GM21786 (cell line): ENCODE results near the gene ISX.
A peak's percentile ranks its signal among the peaks of the same experiment; 100 is the strongest.

Source experiments
- ATAC-seq: cut with Tn5 transposase; IDR thresholded peaks from one replicate; pipeline ENCODE4 v1.9.1; 2021; ENCODE audit not compliant: unreplicated experiment

The ISX gene

DNA sequence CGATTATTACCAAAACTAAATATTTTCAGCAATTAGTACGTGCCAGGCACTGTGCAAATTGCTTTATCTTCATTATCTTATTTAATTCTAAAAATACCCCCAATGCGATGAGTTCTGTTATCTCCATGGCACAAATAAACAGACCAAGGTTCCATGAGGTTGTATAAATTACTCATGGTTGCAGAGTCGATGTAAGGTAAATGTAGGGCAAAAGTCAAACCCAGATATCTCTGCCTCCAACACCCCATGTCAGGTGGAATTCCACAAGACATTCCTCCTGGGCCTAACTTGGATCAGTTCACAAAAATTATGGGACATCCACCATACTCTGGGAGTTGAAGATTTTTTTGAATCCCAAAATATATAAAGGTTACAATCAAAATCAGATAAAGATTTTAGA lies 43.7 kb downstream of the ISX start:
- ATAC-seq = no peak

DNA sequence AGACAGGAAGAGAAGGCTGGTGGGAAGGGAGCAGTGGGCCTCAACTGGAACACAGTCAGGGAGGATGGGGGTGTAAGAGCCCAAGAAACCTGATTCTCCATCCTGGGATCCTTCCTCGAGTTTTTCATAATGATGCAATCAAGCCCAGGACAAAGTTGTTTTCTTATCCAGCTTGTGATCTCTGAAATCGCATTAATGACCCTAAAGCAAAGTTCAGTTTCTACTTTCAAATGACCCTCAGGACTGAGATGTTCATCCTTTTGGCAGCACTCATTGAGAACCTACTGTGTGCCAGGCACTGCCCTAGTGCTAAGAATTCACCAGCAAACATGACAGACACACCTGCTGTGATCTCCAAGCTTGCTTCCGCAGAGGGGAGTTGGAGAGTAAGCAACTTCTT lies 45.3 kb downstream of the ISX start:
- no peak for ATAC-seq

DNA sequence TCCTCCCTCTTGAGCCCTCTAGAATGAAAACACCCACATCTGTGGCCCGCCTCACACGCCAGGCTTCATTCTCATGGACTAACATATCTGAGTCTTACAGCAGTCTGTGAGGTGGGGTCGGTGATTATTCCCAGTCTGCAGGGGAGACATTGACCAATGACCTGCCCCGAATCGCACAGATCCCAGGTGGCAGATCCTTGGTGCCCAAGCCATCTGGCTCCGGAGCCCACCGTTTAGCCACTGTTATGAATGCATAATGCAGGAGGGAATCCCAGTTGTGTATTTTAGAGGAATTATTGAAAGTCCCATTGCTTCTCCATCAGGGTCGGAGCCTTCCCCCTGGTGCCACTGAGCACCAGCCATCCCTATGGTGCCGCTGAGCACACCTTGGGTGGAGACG lies 47.4 kb downstream of the ISX start:
- no peak for ATAC-seq

DNA sequence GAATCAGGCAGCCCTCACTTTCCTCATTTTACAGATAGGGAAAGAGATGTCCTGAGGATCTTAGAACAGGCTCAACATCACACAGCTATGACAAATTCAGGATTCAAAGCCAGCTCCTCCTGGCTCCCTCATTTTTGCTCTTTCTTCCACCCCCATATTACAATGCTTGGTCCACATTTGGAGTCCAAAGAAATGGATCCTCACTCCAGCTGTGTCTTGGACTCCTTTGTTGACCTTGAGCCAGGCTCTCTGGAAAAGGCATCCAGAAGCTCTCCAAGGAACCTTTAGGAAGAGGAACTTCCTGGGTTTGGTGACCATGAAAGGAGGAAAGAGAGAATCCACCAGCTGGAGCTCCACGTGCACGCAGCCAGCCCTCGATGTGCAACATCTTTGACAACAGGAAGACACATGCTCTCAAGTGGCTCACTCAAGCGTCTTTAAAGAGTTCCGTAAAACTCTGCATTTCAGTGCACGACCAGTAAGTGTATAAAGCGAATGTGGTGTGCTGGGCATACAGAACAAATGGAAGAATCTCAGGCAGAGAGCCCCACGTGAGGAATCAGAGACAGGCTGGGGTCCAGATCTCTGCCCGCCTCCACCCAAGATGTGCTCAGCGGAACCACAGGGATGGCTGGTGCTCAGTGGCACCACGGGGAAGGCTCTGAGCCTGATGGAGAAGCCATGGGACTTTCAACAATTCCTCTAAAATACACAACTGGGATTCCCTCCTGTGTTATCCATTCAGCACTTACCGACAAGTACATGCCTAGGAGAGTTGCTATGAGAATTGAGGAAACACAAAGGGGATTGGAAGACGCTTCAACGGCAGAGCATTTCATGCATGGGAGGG lies 48.4 kb downstream of the ISX start:
- ATAC-seq = no peak

DNA sequence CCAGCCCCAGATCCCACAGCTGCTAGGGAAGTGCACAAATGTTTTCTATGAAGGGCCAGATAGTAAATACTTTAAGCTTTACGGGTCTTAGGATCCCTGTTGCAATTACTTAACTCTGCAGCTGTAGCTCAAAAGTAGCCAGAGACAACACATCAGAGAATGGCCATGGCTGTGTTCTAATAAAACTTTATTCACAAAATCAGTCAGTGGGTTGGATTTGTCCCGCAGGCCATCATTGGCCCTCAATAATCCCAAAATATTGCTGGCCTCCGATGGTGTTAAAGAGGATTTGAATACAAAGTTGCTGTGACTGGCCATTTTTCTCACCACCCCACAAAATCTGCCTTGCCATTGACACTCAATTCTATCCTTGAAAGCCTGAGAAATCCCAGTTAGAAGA lies 49.6 kb downstream of the ISX start:
- no peak for ATAC-seq

DNA sequence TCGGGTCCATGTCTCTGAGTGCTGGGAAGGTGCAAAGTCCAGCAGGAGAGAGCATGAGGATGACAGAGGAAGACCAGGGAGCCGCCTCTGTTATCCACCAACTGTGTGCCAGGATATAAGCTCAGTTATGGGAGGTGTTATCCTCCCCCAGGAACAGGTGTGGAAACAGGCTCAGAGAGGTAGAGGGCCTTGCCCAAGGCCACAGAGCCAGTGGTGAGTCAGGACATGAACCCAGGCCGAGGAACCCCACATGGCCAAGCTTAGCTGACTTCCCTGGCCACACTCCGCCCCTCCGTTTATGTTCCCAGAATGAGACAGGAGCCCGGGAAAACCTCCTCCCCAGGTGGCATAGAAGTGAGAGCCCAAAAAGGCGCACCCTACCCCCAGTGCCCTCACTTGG lies 50.3 kb downstream of the ISX start:
- ATAC-seq = no peak

DNA sequence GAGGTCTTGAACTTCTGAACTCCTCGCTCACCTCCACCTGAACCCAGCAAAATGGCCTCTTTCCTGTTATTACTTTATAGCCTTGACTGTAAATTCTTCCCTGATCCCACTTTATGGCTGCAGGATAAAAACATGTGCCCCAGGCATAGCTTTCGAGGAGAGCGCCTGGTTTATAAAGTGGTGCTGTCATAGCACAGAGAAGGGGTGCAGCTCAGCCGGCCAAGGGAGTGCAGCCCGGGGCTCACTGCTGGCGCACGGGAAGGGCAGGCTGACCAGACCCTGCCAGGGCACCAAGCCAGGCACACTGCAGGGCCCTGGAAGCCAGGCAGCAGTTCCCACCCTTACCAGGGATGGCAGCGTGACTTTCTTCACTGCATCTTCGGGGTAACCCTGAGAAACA lies 50.9 kb downstream of the ISX start:
- ATAC-seq = no peak

DNA sequence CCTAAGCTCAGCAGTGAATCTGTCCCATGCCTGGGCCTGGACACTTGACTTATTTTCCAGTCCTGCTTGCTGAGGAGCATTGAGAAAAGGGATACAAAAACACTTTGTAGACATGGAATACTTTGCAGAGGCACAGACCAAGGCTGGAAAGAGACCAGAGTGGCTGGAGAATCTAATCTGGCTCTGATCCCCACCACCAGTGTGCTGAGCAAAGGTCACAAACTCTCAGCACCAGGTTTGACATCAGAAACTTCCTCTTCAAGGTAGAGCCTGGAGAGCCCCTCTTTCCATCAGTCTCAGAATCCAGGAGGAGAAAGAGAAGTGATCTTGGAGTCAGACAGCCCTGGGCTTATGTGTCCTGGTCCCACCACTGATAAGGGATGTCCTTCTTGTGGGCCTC lies 53.5 kb downstream of the ISX start:
- no peak for ATAC-seq

DNA sequence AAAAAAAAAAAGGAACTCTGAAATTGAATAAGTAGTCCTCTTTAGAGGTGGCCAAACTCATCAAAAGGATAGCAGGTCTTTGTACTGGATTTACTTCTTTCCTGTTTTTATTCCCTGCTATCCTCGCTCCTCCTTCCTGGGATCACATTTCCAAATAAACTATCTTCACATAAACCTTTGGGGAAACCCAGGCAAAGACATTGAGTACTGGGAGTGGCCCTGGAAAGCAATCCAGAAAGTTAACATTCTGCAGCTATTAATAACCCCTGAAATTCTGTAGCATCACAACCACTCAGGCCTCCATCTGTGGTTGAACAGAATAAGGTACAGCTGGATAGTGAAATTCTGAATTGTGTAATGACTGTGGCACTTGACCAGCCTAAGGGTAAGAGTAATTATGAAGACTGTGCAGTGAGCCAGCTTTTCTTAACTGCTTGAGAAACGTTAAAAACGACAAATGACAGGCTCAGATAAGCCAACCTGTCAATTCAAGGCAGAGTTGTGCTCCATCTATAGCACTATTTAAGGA lies 58.8 kb downstream of the ISX start:
- ATAC-seq = no peak

DNA sequence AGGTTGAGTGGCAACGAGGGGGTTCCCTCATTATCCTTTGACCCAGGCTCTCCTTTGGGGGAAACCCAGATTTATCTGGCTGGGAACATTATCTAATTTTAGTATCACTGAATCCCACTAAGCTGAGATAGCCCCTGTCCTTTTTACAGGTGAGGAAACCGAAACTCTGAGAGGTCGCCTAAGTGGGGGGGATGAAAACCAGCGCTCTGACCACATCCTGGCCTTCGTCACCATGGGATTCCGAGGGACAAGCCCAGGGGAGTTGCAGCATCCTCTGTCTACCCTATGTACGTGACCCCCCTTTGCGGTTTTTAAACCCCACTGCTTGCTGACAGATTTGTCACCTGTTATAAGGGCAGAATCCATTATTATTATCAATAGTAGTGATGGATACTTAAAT lies 61.0 kb downstream of the ISX start:
- ATAC-seq = peak; percentile 50

DNA sequence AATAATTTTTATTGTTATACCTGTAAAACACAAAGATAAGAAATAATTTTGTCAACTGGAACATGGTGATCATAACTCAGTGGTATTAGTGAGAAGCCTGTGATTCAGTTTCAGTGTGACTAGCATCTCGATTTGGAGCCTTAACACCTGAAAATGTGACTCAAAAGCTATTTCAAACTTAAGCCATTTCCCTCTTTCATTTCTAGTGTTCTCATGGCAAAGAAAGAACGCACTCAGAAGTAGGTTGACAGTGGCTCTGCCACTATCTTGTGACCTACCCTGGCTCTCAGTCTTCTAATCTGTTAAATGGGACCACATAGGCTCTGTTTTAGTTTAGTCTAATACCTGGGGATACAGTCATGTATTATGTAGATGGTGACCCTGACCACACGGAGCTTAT lies 62.7 kb downstream of the ISX start:
- ATAC-seq = peak; percentile 45

DNA sequence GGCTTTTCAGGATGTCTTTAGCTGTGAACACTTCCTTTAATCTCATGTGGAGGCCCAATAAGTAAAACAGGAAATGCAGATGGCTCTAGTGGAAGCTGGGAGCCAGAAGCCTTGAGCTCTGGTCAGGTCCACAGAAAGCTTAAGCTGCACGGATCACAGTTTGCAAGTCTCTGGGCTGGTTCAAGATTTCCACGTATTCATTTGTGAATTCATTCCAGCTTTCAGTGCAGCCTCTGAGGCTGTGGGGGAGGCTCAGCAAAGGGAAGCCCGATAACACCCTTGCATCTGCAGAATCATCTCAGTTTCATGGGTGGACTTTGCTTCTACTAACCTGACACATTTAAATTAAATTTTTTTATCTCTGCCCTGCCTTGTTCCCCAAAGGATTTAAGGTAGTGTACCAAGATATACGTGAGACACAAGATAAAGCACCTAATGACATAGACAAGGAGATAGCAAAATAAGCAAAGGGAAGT lies 65.6 kb downstream of the ISX start:
- ATAC-seq = no peak

DNA sequence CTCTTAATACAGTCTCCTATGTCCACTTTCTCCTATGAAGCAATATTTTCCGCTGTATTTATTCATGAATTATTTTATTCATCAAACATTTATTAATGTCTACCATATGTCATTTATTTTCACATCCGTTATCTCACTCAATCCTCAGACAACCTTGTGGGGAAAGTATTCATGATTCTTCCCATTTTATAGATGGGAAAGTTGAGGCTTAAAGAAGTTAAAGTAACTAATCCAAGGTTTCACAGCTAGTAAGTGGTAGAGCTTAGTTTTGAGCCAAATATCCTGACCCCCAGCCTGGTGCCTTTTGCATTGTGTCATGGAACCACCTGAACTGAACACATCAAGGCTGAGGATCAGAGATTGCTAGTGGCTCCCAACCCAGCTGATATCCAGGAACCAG lies 66.6 kb downstream of the ISX start:
- no peak for ATAC-seq

DNA sequence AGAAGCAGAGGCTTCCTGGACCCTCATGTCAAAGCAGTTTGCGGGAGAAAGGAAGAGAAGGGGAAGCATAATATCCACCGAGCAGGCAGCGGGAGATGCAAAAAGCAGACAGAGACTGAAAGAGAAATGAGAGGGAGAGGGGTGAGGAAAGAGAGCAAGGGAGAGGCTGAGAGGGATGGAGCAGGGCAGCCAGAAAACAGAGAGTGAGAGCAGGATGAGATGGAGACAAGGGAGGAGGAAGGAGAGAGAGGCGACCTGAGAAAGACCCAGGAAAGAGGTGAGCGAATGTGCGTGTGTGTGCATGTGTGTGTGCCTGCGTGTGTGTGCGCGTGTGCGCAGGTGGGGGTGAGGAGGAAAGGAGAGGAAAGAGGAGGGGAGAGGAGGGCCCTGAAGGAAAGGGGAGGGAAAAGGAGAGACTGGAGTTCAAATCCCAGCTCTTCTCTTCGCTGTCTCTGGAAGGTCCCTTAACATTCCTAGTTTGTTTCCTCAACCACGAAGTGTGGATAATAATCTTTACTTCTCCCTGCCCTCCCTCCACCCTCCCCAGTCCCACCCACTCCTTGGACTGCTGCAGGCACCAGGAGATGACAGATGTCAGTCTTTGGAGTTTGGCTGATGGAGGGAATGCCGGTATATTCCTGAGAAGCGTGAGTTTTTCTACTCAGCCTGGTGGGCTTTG lies 67.9 kb downstream of the ISX start:
- no peak for ATAC-seq

DNA sequence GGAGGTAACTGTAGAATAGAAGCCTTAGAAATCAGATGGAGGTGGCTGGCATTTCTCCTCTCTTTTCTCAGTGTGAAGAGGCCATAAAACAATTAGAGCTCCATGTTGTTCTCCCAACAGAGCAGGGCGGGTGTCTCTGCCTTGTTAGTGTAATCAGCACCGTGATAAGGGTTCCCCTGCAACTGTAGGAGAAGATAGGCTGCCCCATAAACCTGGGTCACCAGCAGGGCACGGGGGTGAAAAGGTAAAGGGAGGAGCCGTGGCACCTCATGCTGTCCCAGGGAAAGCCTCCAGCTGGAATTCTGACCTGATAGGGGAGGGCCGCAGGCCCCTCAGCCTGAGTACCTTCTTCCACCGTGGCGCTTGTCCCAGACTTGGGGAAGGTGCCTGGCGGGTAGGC lies 68.7 kb downstream of the ISX start:
- ATAC-seq = no peak

DNA sequence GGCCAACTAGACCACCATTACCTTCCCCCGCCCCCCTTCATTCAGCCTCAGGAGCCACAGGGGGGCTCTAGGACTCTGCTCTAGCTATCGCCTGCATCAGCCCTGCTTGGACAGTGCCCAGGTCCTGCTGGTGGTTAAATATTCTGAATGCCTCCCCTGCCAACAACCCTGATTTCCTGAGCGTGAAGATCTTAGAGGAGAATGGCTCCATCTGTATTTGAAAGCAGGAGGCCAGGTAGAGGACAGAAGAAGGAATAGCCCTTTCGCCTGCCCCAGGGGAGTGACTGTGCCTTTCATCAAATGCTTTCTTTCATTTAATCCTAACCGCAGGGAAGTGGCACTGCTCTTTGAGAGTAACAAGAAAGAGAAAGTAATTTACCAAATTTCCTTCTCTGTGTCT lies 69.2 kb downstream of the ISX start:
- ATAC-seq = no peak
